Stimulated activated CD8-positive, alpha-beta memory T cell treated with anti-CD3 and anti-CD28 coated beads, Interleukin-4, amount 100 ng/mL, for 4 hours (primary cell): ENCODE results near the gene RRP7A.
"Not testable (repeated sequence)": the region's sequence is repeated elsewhere in the genome, so short reads cannot be mapped to it uniquely, and the experiment has no call there.

Experiments
- DNase-seq, 2 donors: peaks; one replicate each; pipeline ENCODE4 v3.0.0-alpha.2; 2020; ENCODE audit warnings: low read depth in 2 of 2, low spot score in 1 of 2

Gene RRP7A

DNA sequence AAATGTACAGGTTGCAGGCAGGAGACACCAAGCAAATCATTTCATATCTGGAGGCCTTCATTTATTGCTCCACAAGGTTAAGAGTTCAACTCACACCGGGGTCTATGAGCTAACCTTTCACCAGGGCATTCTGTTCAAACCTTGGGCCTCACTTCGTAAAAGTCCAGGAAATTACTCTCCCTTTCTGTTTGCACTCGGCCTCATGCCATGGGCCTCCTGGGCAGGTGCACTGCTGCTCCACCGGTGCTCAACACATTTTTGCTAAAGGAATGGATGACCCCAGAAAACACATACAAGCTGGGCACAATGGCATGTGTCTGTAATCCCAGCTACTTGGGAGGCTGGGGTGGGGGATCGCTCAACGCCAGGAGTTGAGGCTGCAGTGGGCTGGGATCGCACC is 16.6 kb upstream of the RRP7A start:
- DNase-seq = no peak

GRCh38 chr22:42535082-42535731 is 15.6 kb upstream of the RRP7A start:
- DNase-seq = not testable (repeated sequence)

DNA sequence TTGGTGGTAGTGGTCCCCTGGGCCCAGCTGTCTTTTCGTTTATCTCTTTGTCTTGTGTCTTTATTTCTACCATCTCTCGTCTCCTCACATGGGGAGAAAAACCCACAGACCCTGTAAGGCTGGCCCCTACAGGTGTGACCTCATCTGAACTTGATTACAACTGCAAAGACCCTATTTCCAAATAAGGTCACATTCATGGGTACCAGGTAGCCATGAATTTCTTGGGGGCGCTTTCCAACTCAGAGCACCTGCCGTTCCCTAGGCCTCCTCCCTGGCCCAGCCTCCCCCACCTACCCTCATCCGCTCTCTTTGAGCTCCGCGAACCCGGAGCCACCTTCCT is 14.0 kb upstream of the RRP7A start:
- no peak for DNase-seq

GRCh38 chr22:42531401-42532084 is 11.9 kb upstream of the RRP7A start:
- not testable (repeated sequence) for DNase-seq

DNA sequence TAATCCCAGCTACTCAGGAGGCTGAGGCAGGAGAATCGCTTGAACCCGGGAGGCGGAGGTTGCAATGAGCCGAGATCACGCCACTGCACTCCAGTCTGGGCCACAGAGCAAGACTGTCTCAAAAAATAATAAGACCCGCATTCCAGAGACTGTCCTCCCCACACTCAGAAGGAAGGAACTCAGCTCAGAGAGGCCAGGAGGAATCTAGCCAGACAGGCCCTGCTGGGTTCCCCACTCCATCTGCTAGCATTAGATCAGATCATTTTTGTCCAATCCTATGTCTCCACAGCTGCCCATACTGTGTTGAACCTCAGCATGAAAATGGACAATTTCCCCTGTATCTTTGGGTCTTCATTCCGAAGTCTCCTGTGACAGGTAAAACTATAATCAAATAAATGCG is 9.8 kb upstream of the RRP7A start:
- not testable (repeated sequence) for DNase-seq

DNA sequence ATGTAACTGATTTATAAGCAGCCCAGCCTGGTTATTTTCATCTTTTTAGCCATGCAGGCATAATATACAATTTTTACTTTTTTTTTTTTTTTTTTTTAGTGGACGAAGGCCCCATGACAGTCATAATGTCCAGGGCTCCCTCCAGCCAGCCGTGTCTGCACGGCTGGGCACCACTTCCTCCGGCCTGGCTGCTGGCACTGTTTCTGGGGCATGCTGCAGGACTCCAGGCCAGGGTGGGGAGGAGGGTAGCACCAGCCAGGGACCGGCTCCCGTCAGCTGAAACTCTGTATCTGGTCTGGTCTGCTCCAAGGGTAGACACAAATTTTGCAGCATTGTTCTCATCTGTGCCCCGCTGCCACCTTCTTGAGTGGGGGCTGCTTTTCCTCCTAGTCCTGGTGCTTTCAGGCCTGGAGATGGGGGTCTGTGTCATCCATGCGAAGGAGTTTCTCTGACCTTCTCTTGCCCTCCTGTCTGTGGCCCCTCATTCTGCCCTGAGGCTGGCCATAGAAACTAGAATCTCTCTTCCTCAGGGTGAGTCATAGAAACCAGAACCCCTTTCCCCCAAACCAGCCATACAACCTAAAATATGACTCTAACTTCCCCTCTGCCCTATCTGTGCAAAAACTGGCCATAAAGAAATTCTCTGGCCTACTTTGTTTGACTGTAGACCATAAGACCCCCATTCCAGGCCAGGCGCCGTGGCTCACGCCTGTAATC is 9.2 kb upstream of the RRP7A start:
- no peak for DNase-seq

GRCh38 chr22:42522546-42522945 is 3.0 kb upstream of the RRP7A start:
- no peak for DNase-seq

DNA sequence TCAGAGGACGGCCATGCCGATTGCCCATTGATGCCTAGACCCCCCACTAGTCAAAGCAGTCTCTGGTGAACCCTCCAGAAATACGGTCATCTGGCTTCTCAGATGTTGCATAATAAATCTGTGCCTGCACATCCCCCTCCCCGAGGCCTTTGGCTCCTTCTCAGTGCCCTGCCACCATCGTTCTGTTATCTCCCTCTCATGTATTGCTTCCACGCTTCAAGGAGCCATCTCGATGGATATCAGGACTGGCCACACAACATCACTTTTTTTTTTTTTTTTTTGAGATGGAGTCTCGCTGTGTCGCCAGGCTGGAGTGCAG is 1.6 kb upstream of the RRP7A start:
- DNase-seq = no peak

GRCh38 chr22:42518638-42519524 is 715 bp downstream of the RRP7A start:
- DNase-seq = not testable (repeated sequence)

GRCh38 chr22:42517103-42517502 is 2.5 kb downstream of the RRP7A start:
- not testable (repeated sequence) for DNase-seq

DNA sequence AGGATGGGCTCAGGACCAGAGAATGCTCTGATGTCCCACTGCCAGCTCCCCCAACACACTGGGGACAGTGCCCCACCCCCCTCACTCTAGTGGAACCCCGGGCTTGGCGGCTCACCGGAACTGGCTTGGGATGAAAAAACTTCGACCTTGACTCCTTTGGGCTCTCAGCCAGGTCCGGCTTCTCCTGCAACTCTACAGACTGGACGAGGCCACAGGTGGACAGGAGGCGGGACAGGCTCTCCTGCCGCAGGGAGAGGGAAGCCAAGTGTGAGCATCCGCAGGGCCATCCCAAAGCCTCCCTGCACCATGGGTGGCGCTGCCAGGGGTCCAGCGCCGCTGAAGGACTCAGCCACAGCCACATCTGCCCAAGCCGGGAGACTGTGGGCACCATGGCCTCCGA is 3.7 kb downstream of the RRP7A start:
- no peak for DNase-seq

DNA sequence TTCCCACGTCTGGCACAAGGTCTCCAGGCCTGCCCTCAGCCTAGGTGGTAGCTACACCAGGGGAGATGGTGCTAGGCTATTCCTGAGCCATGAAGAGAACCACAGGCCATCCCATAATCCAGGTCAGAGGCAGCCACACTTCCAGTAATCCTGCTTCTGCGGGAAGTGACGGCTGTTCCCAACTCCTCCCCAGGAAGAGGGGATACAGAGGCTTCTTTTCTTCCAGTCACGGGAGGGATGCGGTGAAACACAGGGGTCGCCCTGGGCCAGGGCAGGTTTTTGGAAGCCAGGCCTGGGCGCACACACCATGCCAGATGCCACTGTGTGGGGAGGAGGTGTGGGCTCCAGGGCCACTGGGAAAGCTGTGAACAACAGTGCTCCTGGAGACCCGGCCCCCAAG is 4.3 kb downstream of the RRP7A start:
- DNase-seq = not testable (repeated sequence)

DNA sequence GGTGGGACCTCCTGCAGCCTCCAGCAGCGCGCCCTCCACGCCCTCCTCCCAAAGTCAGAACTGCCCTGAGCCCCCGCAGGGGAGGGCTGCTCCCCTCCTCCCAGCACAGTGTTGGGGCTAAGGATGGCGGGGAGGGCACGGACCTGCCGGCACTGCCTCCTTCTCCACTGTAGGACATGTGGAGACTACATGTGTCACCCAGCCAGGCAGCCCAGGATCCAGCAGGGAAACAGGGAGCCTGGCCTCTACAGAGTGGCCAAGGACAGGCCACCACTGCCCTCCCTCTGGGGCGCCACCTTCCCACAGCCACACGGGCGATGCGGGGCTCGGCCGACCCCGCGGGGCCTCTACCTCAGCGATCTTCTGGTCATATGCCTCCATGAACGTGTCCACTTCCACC is 5.3 kb downstream of the RRP7A start:
- not testable (repeated sequence) for DNase-seq

- not testable (repeated sequence) for DNase-seq
Measured at GRCh38 chr22:42512273-42512990, 7.2 kb downstream of the RRP7A start.

DNA sequence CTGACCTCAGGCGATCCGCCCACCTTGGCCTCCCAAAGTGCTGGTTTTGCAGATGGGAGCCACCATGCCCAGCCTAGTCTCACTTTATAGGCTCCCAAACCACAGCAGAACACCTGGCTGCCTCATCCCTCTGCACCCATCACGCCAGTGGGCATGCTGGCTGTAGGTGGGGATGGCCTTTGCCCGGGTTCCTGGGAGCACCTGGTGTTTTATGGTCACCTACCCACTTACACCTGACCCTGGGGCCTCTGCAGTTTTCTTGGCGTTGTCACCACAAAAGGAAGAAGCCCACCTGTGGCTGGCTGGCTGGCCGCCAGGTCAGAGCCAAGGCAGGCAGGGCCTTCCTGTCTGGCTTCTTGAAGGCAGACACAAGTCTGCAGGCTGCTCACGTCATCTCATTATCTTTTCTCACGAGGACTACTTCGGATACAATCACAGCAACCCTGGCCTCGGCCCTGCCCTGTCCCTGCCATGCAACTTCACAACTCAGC is 8.2 kb downstream of the RRP7A start:
- DNase-seq = no peak

GRCh38 chr22:42509548-42509947 is 10.0 kb downstream of the RRP7A start:
- DNase-seq = no peak

DNA sequence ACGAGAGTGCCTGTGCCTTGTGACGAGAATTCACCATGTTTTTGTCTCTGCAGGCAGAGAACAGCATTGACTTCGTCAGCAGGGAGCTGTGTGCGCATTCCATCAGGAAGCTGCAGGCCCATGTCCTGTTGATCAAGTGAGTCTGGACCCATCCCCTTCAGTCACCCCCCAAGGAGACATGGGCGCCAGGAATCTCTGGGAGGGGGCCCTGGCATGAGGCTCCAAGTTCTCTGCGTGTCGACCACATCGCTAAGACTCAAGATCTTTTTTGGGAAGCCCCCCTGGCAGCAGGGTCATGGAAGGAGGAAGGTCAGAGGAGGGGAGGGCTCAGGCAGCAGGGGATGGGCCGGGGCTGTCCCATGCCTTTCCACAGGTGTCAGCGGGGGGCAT is 10.6 kb downstream of the RRP7A start:
- not testable (repeated sequence) for DNase-seq

- not testable (repeated sequence) for DNase-seq
Measured at GRCh38 chr22:42508327-42508974, 11.1 kb downstream of the RRP7A start.

DNA sequence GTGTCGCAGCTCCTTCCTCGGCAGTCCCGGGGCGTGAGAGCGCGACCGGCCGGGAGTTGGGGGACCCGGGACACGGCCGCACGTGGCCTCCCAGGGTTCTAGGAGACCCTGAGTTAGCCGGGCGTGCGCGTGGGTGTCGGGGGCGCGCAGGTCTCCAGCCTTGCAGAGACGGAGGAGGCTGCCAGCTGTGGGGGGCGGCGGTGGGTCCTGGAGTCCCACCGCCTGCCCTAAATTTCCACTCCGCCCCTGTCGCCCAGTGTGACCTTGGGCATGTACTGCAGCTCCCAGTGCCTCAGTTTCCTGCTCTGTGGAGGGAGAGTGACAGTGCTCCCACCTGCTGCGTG is 18.8 kb downstream of the RRP7A start:
- no peak for DNase-seq

GRCh38 chr22:42500161-42500835 is 19.3 kb downstream of the RRP7A start:
- peak; percentile 52 to 60 for DNase-seq
